Esophagus squamous epithelium (tissue), 4 donors: ENCODE measurements around the gene TMEM30A.

Experiments
- CTCF ChIP-seq, 6 experiments: fragments of 450-650 bp in 4 of 6; fragments of 200-600 bp in 2 of 6; sonication (generic) in 2 of 6; IDR thresholded peaks; one replicate each; pipeline ENCODE4 v1.5.1; 2016 to 2019; ENCODE audit warnings: antibody characterized with exemption in 6 of 6, mild to moderate bottlenecking in 4 of 6, moderate library complexity in 4 of 6
- POLR2A ChIP-seq, 4 donors: fragments of 450-650 bp; IDR thresholded peaks; one replicate each; pipeline ENCODE4 v1.6.1; 2017; ENCODE audit warnings: antibody characterized with exemption in 4 of 4, mild to moderate bottlenecking in 4 of 4, moderate library complexity in 3 of 4

- no peak for TF ChIP-seq CTCF (IDR thresholded peaks at IDR 0.05)
- TF ChIP-seq POLR2A (IDR thresholded peaks at IDR 0.05), result no peak
These were observed 50.3 kb downstream of the TMEM30A start for GRCh38 chr6:75234126-75234865.
